GM12872 (cell line): Measurements from ENCODE around the gene C6orf47.

ENCODE experiments used
- TF ChIP-seq, protein P1 (sequence below): IDR thresholded peaks from 3 replicates; pipeline ENCODE4 v1.5.1; 2011; ENCODE audit warnings: low read depth, mild to moderate bottlenecking, low read length, moderate library complexity; ENCODE audit not compliant: insufficient read depth

The C6orf47 gene

GRCh38 chr6:31702405-31702818 is 41.8 kb upstream of the C6orf47 start:
- TF ChIP-seq, protein P1, sequence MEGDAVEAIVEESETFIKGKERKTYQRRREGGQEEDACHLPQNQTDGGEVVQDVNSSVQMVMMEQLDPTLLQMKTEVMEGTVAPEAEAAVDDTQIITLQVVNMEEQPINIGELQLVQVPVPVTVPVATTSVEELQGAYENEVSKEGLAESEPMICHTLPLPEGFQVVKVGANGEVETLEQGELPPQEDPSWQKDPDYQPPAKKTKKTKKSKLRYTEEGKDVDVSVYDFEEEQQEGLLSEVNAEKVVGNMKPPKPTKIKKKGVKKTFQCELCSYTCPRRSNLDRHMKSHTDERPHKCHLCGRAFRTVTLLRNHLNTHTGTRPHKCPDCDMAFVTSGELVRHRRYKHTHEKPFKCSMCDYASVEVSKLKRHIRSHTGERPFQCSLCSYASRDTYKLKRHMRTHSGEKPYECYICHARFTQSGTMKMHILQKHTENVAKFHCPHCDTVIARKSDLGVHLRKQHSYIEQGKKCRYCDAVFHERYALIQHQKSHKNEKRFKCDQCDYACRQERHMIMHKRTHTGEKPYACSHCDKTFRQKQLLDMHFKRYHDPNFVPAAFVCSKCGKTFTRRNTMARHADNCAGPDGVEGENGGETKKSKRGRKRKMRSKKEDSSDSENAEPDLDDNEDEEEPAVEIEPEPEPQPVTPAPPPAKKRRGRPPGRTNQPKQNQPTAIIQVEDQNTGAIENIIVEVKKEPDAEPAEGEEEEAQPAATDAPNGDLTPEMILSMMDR, result no peak

- TF ChIP-seq, protein P1, result no peak
Measured at GRCh38 chr6:31701666-31702404, 41.3 kb upstream of the C6orf47 start.

DNA sequence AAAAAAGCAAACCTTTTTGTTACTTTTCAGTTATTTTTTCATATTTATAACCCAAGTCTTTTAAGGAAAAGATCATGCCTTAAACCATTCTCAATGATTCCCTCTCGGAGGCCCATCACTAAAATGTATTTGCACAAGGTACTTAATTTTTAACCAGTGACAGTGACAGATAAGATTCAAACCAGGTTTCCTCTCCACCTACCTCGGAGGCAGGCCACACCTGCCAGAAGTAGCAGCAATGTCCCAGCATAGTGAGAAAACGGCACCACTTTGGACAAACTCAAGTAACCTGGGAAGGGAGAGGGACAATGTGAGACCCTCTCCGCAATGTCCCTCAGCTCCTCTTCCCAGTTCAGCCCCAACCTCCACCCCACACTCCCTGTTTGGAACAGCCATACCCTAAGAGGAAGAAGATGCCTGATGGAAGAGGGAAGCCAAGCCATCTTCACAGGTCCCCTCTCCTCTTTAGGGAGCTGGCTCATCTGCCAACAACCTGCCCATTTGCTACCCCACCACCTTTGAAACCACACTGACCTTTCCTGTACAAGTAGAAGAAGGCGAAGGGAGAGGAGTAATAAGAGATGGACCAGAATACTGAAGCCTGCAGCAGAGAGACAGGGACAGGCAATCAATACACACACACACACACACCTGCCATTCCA is 40.3 kb upstream of the C6orf47 start:
- TF ChIP-seq, protein P1, result no peak

DNA sequence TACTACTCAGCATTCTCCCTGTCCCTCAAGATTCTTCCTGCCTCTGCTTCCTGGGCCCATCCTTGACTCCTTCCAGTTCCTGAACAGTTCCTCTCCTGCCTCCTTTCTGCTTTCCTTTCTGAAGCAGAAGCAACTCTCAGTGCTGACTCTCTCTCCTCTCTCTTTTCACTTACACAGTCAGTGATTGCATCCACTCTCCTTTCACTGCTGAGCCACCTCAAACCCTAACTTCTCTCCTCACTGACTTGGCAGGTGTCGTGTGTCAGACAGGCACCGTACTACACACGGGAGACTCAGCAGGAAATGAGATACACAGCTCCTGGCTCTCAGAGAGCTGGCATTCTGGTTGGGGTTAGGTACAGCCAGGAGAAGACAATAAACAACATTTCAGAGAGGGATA is 37.0 kb upstream of the C6orf47 start:
- TF ChIP-seq, protein P1, result no peak

DNA sequence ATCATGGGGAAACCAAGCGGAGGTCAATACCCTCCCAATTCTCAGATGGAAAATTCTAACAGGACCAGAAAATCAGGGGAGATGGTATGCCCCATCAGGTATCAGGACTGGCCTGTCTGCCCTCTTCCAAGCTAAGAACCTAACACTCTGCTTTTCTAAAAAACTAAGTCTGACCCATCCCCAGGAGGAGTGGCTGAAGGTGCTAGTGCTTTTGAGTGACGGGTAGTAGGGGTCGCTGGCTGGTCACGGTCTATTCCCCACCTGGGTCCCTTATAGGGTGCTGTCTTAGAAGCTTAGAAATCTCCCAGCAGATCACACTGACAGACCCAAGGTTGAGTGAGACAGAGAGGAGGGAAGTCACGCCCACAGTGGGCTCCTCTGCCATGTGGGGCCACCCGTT is 33.0 kb upstream of the C6orf47 start:
- TF ChIP-seq, protein P1, result no peak

GRCh38 chr6:31692886-31693285 is 32.3 kb upstream of the C6orf47 start:
- TF ChIP-seq, protein P1, result no peak

GRCh38 chr6:31692353-31692752 is 31.8 kb upstream of the C6orf47 start:
- TF ChIP-seq, protein P1, result no peak
